ENCODE data around the gene CCT2.

DNA sequence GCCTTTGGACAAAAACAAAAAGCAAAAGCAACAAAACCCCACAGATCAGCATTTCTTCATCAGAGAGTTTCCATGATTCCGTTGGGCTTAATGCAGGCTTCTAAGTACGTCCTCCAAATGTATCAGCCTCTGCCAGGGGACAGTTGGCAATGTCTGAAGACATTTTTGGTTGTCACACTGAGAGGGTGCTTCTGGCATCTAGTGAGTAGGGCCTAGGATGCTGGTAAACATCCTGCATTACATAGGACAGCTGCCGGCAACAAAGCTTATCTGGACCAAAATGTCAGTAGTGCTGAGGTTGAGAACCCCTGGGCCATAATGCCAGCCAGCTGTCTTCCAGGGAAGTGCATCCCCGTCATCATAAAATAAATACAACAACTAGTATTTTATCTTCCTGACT, 34.8 kb downstream of the CCT2 start:
- no peak for TF ChIP-seq POLR2A (IDR thresholded peaks at IDR 0.05; ENCODE audit: low read length)
- TF ChIP-seq GATA1 (IDR thresholded peaks at IDR 0.05; ENCODE audit: low read depth, low read length), result no peak

All from erythroblast (primary cell).